Measurements from ENCODE around the gene SCFD2.

Gene SCFD2

GRCh38 chr4:53094040-53094439 is 271.8 kb downstream of the SCFD2 start:
- Histone ChIP-seq H3K4me3 (ENCODE audit: insufficient read depth, low read depth, low read length, poor library complexity, severe bottlenecking) (no peak overlapping the region), H3K4me1 (ENCODE audit: control insufficient read depth, insufficient read depth, low read length, poor library complexity, severe bottlenecking) (no peaks in the 10 kb centered on the region), H3K27ac (ENCODE audit: insufficient read depth, low read length, poor library complexity, severe bottlenecking) (no peak overlapping the region), H3K9me3 (ENCODE audit: control insufficient read depth, low read length) (no peaks in the 10 kb centered on the region), H3K36me3 (ENCODE audit: control insufficient read depth, insufficient read depth, low read length) (no peaks in the 10 kb centered on the region), H3K27me3 (replicated peaks; ENCODE audit: control insufficient read depth, insufficient read depth, low read length, poor library complexity, severe bottlenecking) (no peaks in the 10 kb centered on the region)
- no peak for DNase-seq

GRCh38 chr4:53089936-53090729 is 275.7 kb downstream of the SCFD2 start:
- no peaks in the 10 kb centered on the region for H3K27me3 ChIP-seq (replicated peaks; ENCODE audit: control insufficient read depth, insufficient read depth, low read length, poor library complexity, severe bottlenecking)
- H3K9me3 ChIP-seq (ENCODE audit: control insufficient read depth, low read length) = no peaks in the 10 kb centered on the region
- no peak overlapping the region for H3K4me3 ChIP-seq (ENCODE audit: insufficient read depth, low read depth, low read length, poor library complexity, severe bottlenecking)
- no peak for DNase-seq
- no peaks in the 10 kb centered on the region for H3K36me3 ChIP-seq (ENCODE audit: control insufficient read depth, insufficient read depth, low read length)
- no peaks in the 10 kb centered on the region for H3K4me1 ChIP-seq (ENCODE audit: control insufficient read depth, insufficient read depth, low read length, poor library complexity, severe bottlenecking)
- no peak overlapping the region for H3K27ac ChIP-seq (ENCODE audit: insufficient read depth, low read length, poor library complexity, severe bottlenecking)

GRCh38 chr4:53088152-53088551 is 277.7 kb downstream of the SCFD2 start:
- Histone ChIP-seq H3K9me3 (ENCODE audit: control insufficient read depth, low read length) (no peaks in the 10 kb centered on the region), H3K4me3 (ENCODE audit: insufficient read depth, low read depth, low read length, poor library complexity, severe bottlenecking) (no peak overlapping the region), H3K27ac (ENCODE audit: insufficient read depth, low read length, poor library complexity, severe bottlenecking) (no peak overlapping the region)

GRCh38 chr4:53076374-53076958 is 289.4 kb downstream of the SCFD2 start:
- no peaks in the 10 kb centered on the region for H3K36me3 ChIP-seq (ENCODE audit: control insufficient read depth, insufficient read depth, low read length)
- H3K27me3 ChIP-seq (replicated peaks; ENCODE audit: control insufficient read depth, insufficient read depth, low read length, poor library complexity, severe bottlenecking) = no peaks in the 10 kb centered on the region
- no peak overlapping the region for H3K4me3 ChIP-seq (ENCODE audit: insufficient read depth, low read depth, low read length, poor library complexity, severe bottlenecking)
- DNase-seq = no peak
- no peaks in the 10 kb centered on the region for H3K9me3 ChIP-seq (ENCODE audit: control insufficient read depth, low read length)
- H3K27ac ChIP-seq (ENCODE audit: insufficient read depth, low read length, poor library complexity, severe bottlenecking) = no peak overlapping the region
- no peaks in the 10 kb centered on the region for H3K4me1 ChIP-seq (ENCODE audit: control insufficient read depth, insufficient read depth, low read length, poor library complexity, severe bottlenecking)

More at GRCh38 chr4:53088152-53088551, 277.7 kb downstream of the SCFD2 start:
- no peak for DNase-seq
- Histone ChIP-seq H3K36me3 (ENCODE audit: control insufficient read depth, insufficient read depth, low read length) (no peaks in the 10 kb centered on the region), H3K4me1 (ENCODE audit: control insufficient read depth, insufficient read depth, low read length, poor library complexity, severe bottlenecking) (no peaks in the 10 kb centered on the region), H3K27me3 (replicated peaks; ENCODE audit: control insufficient read depth, insufficient read depth, low read length, poor library complexity, severe bottlenecking) (no peaks in the 10 kb centered on the region)

- no peak overlapping the region for H3K4me3 ChIP-seq (ENCODE audit: insufficient read depth, low read depth, low read length, poor library complexity, severe bottlenecking)
- H3K9me3 ChIP-seq (ENCODE audit: control insufficient read depth, low read length) = no peaks in the 10 kb centered on the region
- no peak overlapping the region for H3K27ac ChIP-seq (ENCODE audit: insufficient read depth, low read length, poor library complexity, severe bottlenecking)
- no peaks in the 10 kb centered on the region for H3K4me1 ChIP-seq (ENCODE audit: control insufficient read depth, insufficient read depth, low read length, poor library complexity, severe bottlenecking)
- H3K36me3 ChIP-seq (ENCODE audit: control insufficient read depth, insufficient read depth, low read length) = no peaks in the 10 kb centered on the region
- no peak for DNase-seq
- no peaks in the 10 kb centered on the region for H3K27me3 ChIP-seq (replicated peaks; ENCODE audit: control insufficient read depth, insufficient read depth, low read length, poor library complexity, severe bottlenecking)
Measured at GRCh38 chr4:53075162-53075785, 290.6 kb downstream of the SCFD2 start.

- no peak overlapping the region for H3K4me3 ChIP-seq (ENCODE audit: insufficient read depth, low read depth, low read length, poor library complexity, severe bottlenecking)
- no peaks in the 10 kb centered on the region for H3K27me3 ChIP-seq (replicated peaks; ENCODE audit: control insufficient read depth, insufficient read depth, low read length, poor library complexity, severe bottlenecking)
- H3K4me1 ChIP-seq (ENCODE audit: control insufficient read depth, insufficient read depth, low read length, poor library complexity, severe bottlenecking) = no peaks in the 10 kb centered on the region
- H3K36me3 ChIP-seq (ENCODE audit: control insufficient read depth, insufficient read depth, low read length) = no peaks in the 10 kb centered on the region
- DNase-seq = no peak
- peaks cover 4% of the 10 kb centered on the region for H3K9me3 ChIP-seq (ENCODE audit: control insufficient read depth, low read length)
- H3K27ac ChIP-seq (ENCODE audit: insufficient read depth, low read length, poor library complexity, severe bottlenecking) = no peak overlapping the region
Measured at GRCh38 chr4:53068755-53069330, 297.0 kb downstream of the SCFD2 start.

- H3K36me3 ChIP-seq (ENCODE audit: control insufficient read depth, insufficient read depth, low read length) = no peaks in the 10 kb centered on the region
- no peak for DNase-seq
- no peak overlapping the region for H3K27ac ChIP-seq (ENCODE audit: insufficient read depth, low read length, poor library complexity, severe bottlenecking)
- no peaks in the 10 kb centered on the region for H3K4me1 ChIP-seq (ENCODE audit: control insufficient read depth, insufficient read depth, low read length, poor library complexity, severe bottlenecking)
- peaks cover 4% of the 10 kb centered on the region for H3K9me3 ChIP-seq (ENCODE audit: control insufficient read depth, low read length)
- H3K27me3 ChIP-seq (replicated peaks; ENCODE audit: control insufficient read depth, insufficient read depth, low read length, poor library complexity, severe bottlenecking) = no peaks in the 10 kb centered on the region
- no peak overlapping the region for H3K4me3 ChIP-seq (ENCODE audit: insufficient read depth, low read depth, low read length, poor library complexity, severe bottlenecking)
Measured at GRCh38 chr4:53067125-53067802, 298.6 kb downstream of the SCFD2 start.

- Histone ChIP-seq H3K36me3 (ENCODE audit: control insufficient read depth, insufficient read depth, low read length) (no peaks in the 10 kb centered on the region), H3K4me3 (ENCODE audit: insufficient read depth, low read depth, low read length, poor library complexity, severe bottlenecking) (no peak overlapping the region), H3K27ac (ENCODE audit: insufficient read depth, low read length, poor library complexity, severe bottlenecking) (no peak overlapping the region), H3K4me1 (ENCODE audit: control insufficient read depth, insufficient read depth, low read length, poor library complexity, severe bottlenecking) (no peaks in the 10 kb centered on the region), H3K9me3 (ENCODE audit: control insufficient read depth, low read length) (peaks cover 4% of the 10 kb centered on the region), H3K27me3 (replicated peaks; ENCODE audit: control insufficient read depth, insufficient read depth, low read length, poor library complexity, severe bottlenecking) (no peaks in the 10 kb centered on the region)
- DNase-seq = no peak
Measured at GRCh38 chr4:53066155-53066554, 299.7 kb downstream of the SCFD2 start.

- no peak overlapping the region for H3K4me3 ChIP-seq (ENCODE audit: insufficient read depth, low read depth, low read length, poor library complexity, severe bottlenecking)
- H3K27ac ChIP-seq (ENCODE audit: insufficient read depth, low read length, poor library complexity, severe bottlenecking) = no peak overlapping the region
- H3K27me3 ChIP-seq (replicated peaks; ENCODE audit: control insufficient read depth, insufficient read depth, low read length, poor library complexity, severe bottlenecking) = no peaks in the 10 kb centered on the region
- DNase-seq = no peak
- no peaks in the 10 kb centered on the region for H3K4me1 ChIP-seq (ENCODE audit: control insufficient read depth, insufficient read depth, low read length, poor library complexity, severe bottlenecking)
- H3K36me3 ChIP-seq (ENCODE audit: control insufficient read depth, insufficient read depth, low read length) = no peaks in the 10 kb centered on the region
- H3K9me3 ChIP-seq (ENCODE audit: control insufficient read depth, low read length) = peaks cover 4% of the 10 kb centered on the region
Measured at GRCh38 chr4:53064609-53065008, 301.3 kb downstream of the SCFD2 start.
